Activated CD4-positive, alpha-beta memory T cell treated with anti-CD3 and anti-CD28 coated beads, Interleukin-2, amount 10 ng/mL, durations not matched to agents 7 days and 5 days (primary cell): ENCODE measurements around the gene CSF2. TPM values are rescaled to one million over a fixed set of nuclear protein-coding genes. Genes with fewer than 3 reads are reported as not detected.

Source experiments
- CTCF ChIA-PET: fragments of 350-600 bp; sonication (Branson Sonifier 250); formaldehyde crosslinking; loops from one replicate; lab custom pipeline; 2021; ENCODE audit warnings: antibody characterized with exemption, inconsistent platforms; lab: Charles Lee
- POLR2A ChIA-PET: fragments of 350-600 bp; sonication (Branson Sonifier 250); formaldehyde crosslinking; loops from one replicate; lab custom pipeline; 2021; ENCODE audit warnings: antibody characterized with exemption; lab: Charles Lee
- DNase-seq: peaks from one replicate; pipeline ENCODE4 v3.0.0-alpha.2; 2020
- H3K27ac Mint-ChIP-seq: one replicate; pipeline ENCODE4 v1.8.0; 2021; ENCODE audit warnings: mild to moderate bottlenecking, mixed read lengths
- H3K27me3 Mint-ChIP-seq: one replicate; pipeline ENCODE4 v1.8.0; 2021; ENCODE audit warnings: mixed read lengths
- H3K36me3 Mint-ChIP-seq: one replicate; pipeline ENCODE4 v1.8.0; 2021; ENCODE audit warnings: low read depth, mixed read lengths
- H3K4me1 Mint-ChIP-seq: one replicate; pipeline ENCODE4 v1.8.0; 2021; ENCODE audit warnings: mixed read lengths
- H3K4me3 Mint-ChIP-seq: one replicate; pipeline ENCODE4 v1.8.0; 2021; ENCODE audit warnings: mild to moderate bottlenecking, mixed read lengths
- H3K9me3 Mint-ChIP-seq: one replicate; pipeline ENCODE4 v1.8.0; 2021; ENCODE audit warnings: mixed read lengths
- total RNA-seq, 2 experiments: library from RNA; stranded (reverse); gene quantifications; one replicate each; pipeline ENCODE4 v1.2.3, GENCODE V29; 2021

CSF2 gene
- total RNA-seq, 2 experiments from 2014 or later: 30.8 to 32.7 TPM

DNA sequence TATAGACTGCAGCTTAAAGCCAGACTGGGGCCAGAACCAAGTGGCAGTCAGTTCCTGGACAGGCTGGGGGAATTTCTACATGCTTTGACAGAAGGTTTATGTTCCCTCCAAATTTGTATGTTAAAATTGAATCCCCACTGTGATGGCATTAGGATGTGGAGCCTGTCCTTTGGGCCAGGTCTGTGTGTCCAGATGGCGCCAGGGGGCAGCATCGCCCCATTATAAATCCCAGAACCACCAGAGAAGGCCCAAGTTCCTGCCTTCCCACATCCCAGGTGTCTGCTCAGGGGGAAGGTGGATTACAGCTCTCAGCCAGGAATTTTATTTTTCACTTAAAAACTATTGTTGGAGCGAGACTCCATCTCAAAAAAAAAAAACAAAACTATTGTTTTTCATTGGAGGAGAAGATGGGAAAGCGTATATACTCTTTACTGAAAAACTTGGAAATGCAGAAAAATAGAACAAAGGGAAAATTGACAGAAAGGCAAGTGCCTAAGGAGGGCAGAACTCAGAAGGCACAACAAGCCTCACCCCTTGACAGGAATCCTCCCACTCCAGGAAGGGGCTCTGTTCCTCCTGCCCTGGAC lies 8.1 kb upstream of the CSF2 start:
- CTCF ChIA-PET: interaction anchor here (0.6 to 5.7 kb wide), 19 partner anchors 8 to 476 kb away, joined by 3 to 79 read pairs (median 5); partner anchors contain the start of gene CSF2
- peak; percentile 69 for DNase-seq
- Mint-ChIP-seq H3K27ac (no peak overlapping the region), H3K4me1 (peaks cover 35% of the 10 kb centered on the region), H3K4me3 (no peak overlapping the region), H3K27me3 (no peaks in the 10 kb centered on the region), H3K36me3 (no peaks in the 10 kb centered on the region), H3K9me3 (no peaks in the 10 kb centered on the region)
- POLR2A ChIA-PET: interaction anchor here (1.0 kb wide), 1 partner anchor 37 kb away, joined by 3 read pairs; no protein-coding TSS in a partner anchor

- H3K4me3 Mint-ChIP-seq: no peak overlapping the region
- no peak overlapping the region for H3K27ac Mint-ChIP-seq
- ChIA-PET CTCF (interaction anchor here (0.6 to 5.7 kb wide), 11 partner anchors 9 to 477 kb away, joined by 3 to 24 read pairs (median 4); no protein-coding TSS in a partner anchor), POLR2A (no interaction called here)
- no peaks in the 10 kb centered on the region for H3K27me3 Mint-ChIP-seq
- peaks cover 36% of the 10 kb centered on the region for H3K4me1 Mint-ChIP-seq
- H3K9me3 Mint-ChIP-seq: no peaks in the 10 kb centered on the region
- no peaks in the 10 kb centered on the region for H3K36me3 Mint-ChIP-seq
- no peak for DNase-seq
Measured at GRCh38 chr5:132065951-132066701, 7.5 kb upstream of the CSF2 start.

- Mint-ChIP-seq H3K4me3 (no peak overlapping the region), H3K27ac (no peak overlapping the region), H3K4me1 (peaks cover 42% of the 10 kb centered on the region), H3K9me3 (no peaks in the 10 kb centered on the region), H3K27me3 (no peaks in the 10 kb centered on the region), H3K36me3 (no peaks in the 10 kb centered on the region)
- ChIA-PET POLR2A (no interaction called here), CTCF (interaction anchor here (0.6 to 5.7 kb wide), 6 partner anchors 67 to 478 kb away, joined by 3 to 24 read pairs (median 3); no protein-coding TSS in a partner anchor)
- DNase-seq: no peak
Measured at GRCh38 chr5:132066871-132067270, 6.7 kb upstream of the CSF2 start.

GRCh38 chr5:132067451-132067850 lies 6.1 kb upstream of the CSF2 start:
- ChIA-PET CTCF (interaction anchor here (1.1 to 5.7 kb wide), 3 partner anchors 66 to 478 kb away, joined by 3 to 24 read pairs (median 4); no protein-coding TSS in a partner anchor), POLR2A (no interaction called here)
- Mint-ChIP-seq H3K27me3 (no peaks in the 10 kb centered on the region), H3K27ac (no peak overlapping the region), H3K9me3 (no peaks in the 10 kb centered on the region), H3K4me1 (peaks cover 44% of the 10 kb centered on the region), H3K36me3 (no peaks in the 10 kb centered on the region), H3K4me3 (no peak overlapping the region)
- no peak for DNase-seq

GRCh38 chr5:132067941-132068808 lies 5.4 kb upstream of the CSF2 start:
- H3K27me3 Mint-ChIP-seq: no peaks in the 10 kb centered on the region
- ChIA-PET CTCF (interaction anchor here (1.1 to 5.7 kb wide), 2 partner anchors 66 to 170 kb away, joined by 3 to 24 read pairs; no protein-coding TSS in a partner anchor), POLR2A (interaction anchor here (1.6 kb wide), 1 partner anchor 20 kb away, joined by 3 read pairs; no protein-coding TSS in a partner anchor)
- H3K4me1 Mint-ChIP-seq: peaks cover 48% of the 10 kb centered on the region
- no peaks in the 10 kb centered on the region for H3K9me3 Mint-ChIP-seq
- no peak overlapping the region for H3K27ac Mint-ChIP-seq
- H3K36me3 Mint-ChIP-seq: no peaks in the 10 kb centered on the region
- DNase-seq: no peak
- H3K4me3 Mint-ChIP-seq: no peak overlapping the region

- Mint-ChIP-seq H3K9me3 (no peaks in the 10 kb centered on the region), H3K4me1 (peaks cover 48% of the 10 kb centered on the region), H3K27me3 (no peaks in the 10 kb centered on the region), H3K4me3 (no peak overlapping the region), H3K36me3 (no peaks in the 10 kb centered on the region), H3K27ac (no peak overlapping the region)
- ChIA-PET POLR2A (interaction anchor here (1.0 to 1.6 kb wide), 2 partner anchors 13 to 18 kb away, joined by 3 read pairs; no protein-coding TSS in a partner anchor), CTCF (no interaction called here)
- no peak for DNase-seq
Measured at GRCh38 chr5:132069561-132069960, 4.0 kb upstream of the CSF2 start.

- Mint-ChIP-seq H3K4me3 (no peak overlapping the region), H3K9me3 (no peaks in the 10 kb centered on the region), H3K27ac (no peak overlapping the region), H3K27me3 (no peaks in the 10 kb centered on the region), H3K4me1 (peaks cover 47% of the 10 kb centered on the region), H3K36me3 (no peaks in the 10 kb centered on the region)
- ChIA-PET CTCF (no interaction called here), POLR2A (no interaction called here)
- DNase-seq: no peak
Measured at GRCh38 chr5:132069994-132070393, 3.6 kb upstream of the CSF2 start.

GRCh38 chr5:132070460-132071337 lies 2.9 kb upstream of the CSF2 start:
- no peaks in the 10 kb centered on the region for H3K9me3 Mint-ChIP-seq
- H3K27me3 Mint-ChIP-seq: no peaks in the 10 kb centered on the region
- CTCF ChIA-PET: interaction anchor here (1.3 kb wide), 1 partner anchor 8 kb away, joined by 5 read pairs; no protein-coding TSS in a partner anchor
- H3K27ac Mint-ChIP-seq: peak overlapping the region; percentile 73
- POLR2A ChIA-PET: interaction anchor here (0.6 to 1.4 kb wide), 2 partner anchors 17 to 420 kb away, joined by 3 read pairs; partner anchors contain the start of gene IRF1
- peak; percentile 45 for DNase-seq
- no peak overlapping the region for H3K4me3 Mint-ChIP-seq
- peaks cover 4% of the 10 kb centered on the region for H3K36me3 Mint-ChIP-seq
- H3K4me1 Mint-ChIP-seq: peaks cover 47% of the 10 kb centered on the region

GRCh38 chr5:132071338-132071707 lies 2.3 kb upstream of the CSF2 start:
- no peak overlapping the region for H3K4me3 Mint-ChIP-seq
- H3K27me3 Mint-ChIP-seq: no peaks in the 10 kb centered on the region
- ChIA-PET CTCF (interaction anchor here (1.3 kb wide), 1 partner anchor 8 kb away, joined by 5 read pairs; no protein-coding TSS in a partner anchor), POLR2A (interaction anchor here (0.6 to 1.4 kb wide), 2 partner anchors 17 to 419 kb away, joined by 3 read pairs; partner anchors contain the start of gene IRF1)
- DNase-seq: no peak
- H3K27ac Mint-ChIP-seq: no peak overlapping the region
- no peaks in the 10 kb centered on the region for H3K9me3 Mint-ChIP-seq
- H3K36me3 Mint-ChIP-seq: peaks cover 5% of the 10 kb centered on the region
- peaks cover 52% of the 10 kb centered on the region for H3K4me1 Mint-ChIP-seq

GRCh38 chr5:132072070-132072469 lies 1.5 kb upstream of the CSF2 start:
- H3K27ac Mint-ChIP-seq: no peak overlapping the region
- no peaks in the 10 kb centered on the region for H3K27me3 Mint-ChIP-seq
- CTCF ChIA-PET: interaction anchor here (1.2 to 1.6 kb wide), 3 partner anchors 9 to 109 kb away, joined by 3 to 5 read pairs (median 4); no protein-coding TSS in a partner anchor
- no peak overlapping the region for H3K4me3 Mint-ChIP-seq
- H3K36me3 Mint-ChIP-seq: peaks cover 5% of the 10 kb centered on the region
- no peaks in the 10 kb centered on the region for H3K9me3 Mint-ChIP-seq
- H3K4me1 Mint-ChIP-seq: peaks cover 60% of the 10 kb centered on the region
- no peak for DNase-seq
- POLR2A ChIA-PET: interaction anchor here (1.4 kb wide), 1 partner anchor 16 kb away, joined by 3 read pairs; no protein-coding TSS in a partner anchor

GRCh38 chr5:132072528-132072927 lies 1.1 kb upstream of the CSF2 start:
- Mint-ChIP-seq H3K27ac (no peak overlapping the region), H3K36me3 (peaks cover 5% of the 10 kb centered on the region), H3K4me1 (peaks cover 64% of the 10 kb centered on the region), H3K4me3 (no peak overlapping the region), H3K27me3 (no peaks in the 10 kb centered on the region), H3K9me3 (no peaks in the 10 kb centered on the region)
- ChIA-PET POLR2A (interaction anchor here (1.4 kb wide), 1 partner anchor 15 kb away, joined by 3 read pairs; no protein-coding TSS in a partner anchor), CTCF (interaction anchor here (1.2 to 1.6 kb wide), 3 partner anchors 10 to 108 kb away, joined by 3 to 5 read pairs (median 4); no protein-coding TSS in a partner anchor)
- no peak for DNase-seq
